Measurements from ENCODE around the gene APOO.
A peak's percentile ranks its signal among the peaks of the same experiment; 100 is the strongest.

The APOO gene

GRCh38 chrX:23907498-23908218 is at the start of gene APOO, which contains the start of gene CXorf58:
APOO (minus strand) TSS chrX:23907938; CDS start chrX:23907702, 236 bp downstream.
CXorf58 (plus strand) TSS chrX:23908006; CDS start chrX:23910303, 2,297 bp downstream.
- H3K36me3 ChIP-seq (ENCODE audit: insufficient read depth, low read length): no peaks in the 10 kb centered on the region
- peaks cover 18% of the 10 kb centered on the region for H3K4me1 ChIP-seq (ENCODE audit: control insufficient read depth, insufficient read depth, low read length, unreplicated experiment)
- H3K27ac ChIP-seq (ENCODE audit: low read depth, low read length): peak within 1 kb of the TSS; percentile 95
- H3K4me3 ChIP-seq (ENCODE audit: low read depth, low read length): peak within 1 kb of the TSS; percentile 97
- H2AFZ ChIP-seq (ENCODE audit: low read length, unreplicated experiment): peak within 1 kb of the TSS; percentile 100
- H3K27me3 ChIP-seq (ENCODE audit: insufficient read depth, low read length): no peaks in the 10 kb centered on the region
- H3K79me2 ChIP-seq (ENCODE audit: control insufficient read depth, insufficient read depth, low read length, unreplicated experiment): peaks cover 16% of the 10 kb centered on the region

- H3K36me3 ChIP-seq (ENCODE audit: insufficient read depth, low read length): no peaks in the 10 kb centered on the region
- no peaks in the 10 kb centered on the region for H3K79me2 ChIP-seq (ENCODE audit: control insufficient read depth, insufficient read depth, low read length, unreplicated experiment)
- H3K27ac ChIP-seq (ENCODE audit: low read depth, low read length): no peak overlapping the region
- H3K27me3 ChIP-seq (ENCODE audit: insufficient read depth, low read length): no peaks in the 10 kb centered on the region
- peaks cover 10% of the 10 kb centered on the region for H3K4me1 ChIP-seq (ENCODE audit: control insufficient read depth, insufficient read depth, low read length, unreplicated experiment)
- no peak overlapping the region for H2AFZ ChIP-seq (ENCODE audit: low read length, unreplicated experiment)
- H3K4me3 ChIP-seq (ENCODE audit: low read depth, low read length): no peak overlapping the region
These were observed 46.7 kb upstream of the APOO start for GRCh38 chrX:23954396-23954795.

GRCh38 chrX:23953908-23954269 is 46.2 kb upstream of the APOO start:
- no peak overlapping the region for H3K27ac ChIP-seq (ENCODE audit: low read depth, low read length)
- H2AFZ ChIP-seq (ENCODE audit: low read length, unreplicated experiment): peak overlapping the region; percentile 99
- H3K4me1 ChIP-seq (ENCODE audit: control insufficient read depth, insufficient read depth, low read length, unreplicated experiment): peaks cover 10% of the 10 kb centered on the region
- H3K4me3 ChIP-seq (ENCODE audit: low read depth, low read length): no peak overlapping the region
- H3K27me3 ChIP-seq (ENCODE audit: insufficient read depth, low read length): no peaks in the 10 kb centered on the region
- no peaks in the 10 kb centered on the region for H3K79me2 ChIP-seq (ENCODE audit: control insufficient read depth, insufficient read depth, low read length, unreplicated experiment)
- H3K36me3 ChIP-seq (ENCODE audit: insufficient read depth, low read length): no peaks in the 10 kb centered on the region

GRCh38 chrX:23952984-23953907 is 45.5 kb upstream of the APOO start:
- no peaks in the 10 kb centered on the region for H3K36me3 ChIP-seq (ENCODE audit: insufficient read depth, low read length)
- no peak overlapping the region for H3K27ac ChIP-seq (ENCODE audit: low read depth, low read length)
- no peaks in the 10 kb centered on the region for H3K79me2 ChIP-seq (ENCODE audit: control insufficient read depth, insufficient read depth, low read length, unreplicated experiment)
- H3K4me3 ChIP-seq (ENCODE audit: low read depth, low read length): peak overlapping the region; percentile 63
- peaks cover 10% of the 10 kb centered on the region for H3K4me1 ChIP-seq (ENCODE audit: control insufficient read depth, insufficient read depth, low read length, unreplicated experiment)
- H2AFZ ChIP-seq (ENCODE audit: low read length, unreplicated experiment): peak overlapping the region; percentile 99
- no peaks in the 10 kb centered on the region for H3K27me3 ChIP-seq (ENCODE audit: insufficient read depth, low read length)

- Histone ChIP-seq H2AFZ (ENCODE audit: low read length, unreplicated experiment) (no peak overlapping the region), H3K79me2 (ENCODE audit: control insufficient read depth, insufficient read depth, low read length, unreplicated experiment) (no peaks in the 10 kb centered on the region), H3K4me3 (ENCODE audit: low read depth, low read length) (no peak overlapping the region), H3K36me3 (ENCODE audit: insufficient read depth, low read length) (no peaks in the 10 kb centered on the region), H3K4me1 (ENCODE audit: control insufficient read depth, insufficient read depth, low read length, unreplicated experiment) (peaks cover 10% of the 10 kb centered on the region), H3K27ac (ENCODE audit: low read depth, low read length) (no peak overlapping the region), H3K27me3 (ENCODE audit: insufficient read depth, low read length) (no peaks in the 10 kb centered on the region)
These were observed 44.7 kb upstream of the APOO start for GRCh38 chrX:23952391-23952790.

- H3K27me3 ChIP-seq (ENCODE audit: insufficient read depth, low read length): no peaks in the 10 kb centered on the region
- H3K4me1 ChIP-seq (ENCODE audit: control insufficient read depth, insufficient read depth, low read length, unreplicated experiment): no peaks in the 10 kb centered on the region
- no peak overlapping the region for H3K27ac ChIP-seq (ENCODE audit: low read depth, low read length)
- no peaks in the 10 kb centered on the region for H3K79me2 ChIP-seq (ENCODE audit: control insufficient read depth, insufficient read depth, low read length, unreplicated experiment)
- no peaks in the 10 kb centered on the region for H3K36me3 ChIP-seq (ENCODE audit: insufficient read depth, low read length)
- H3K4me3 ChIP-seq (ENCODE audit: low read depth, low read length): no peak overlapping the region
- H2AFZ ChIP-seq (ENCODE audit: low read length, unreplicated experiment): no peak overlapping the region
These were observed 37.5 kb upstream of the APOO start for GRCh38 chrX:23945206-23945605.

- Histone ChIP-seq H2AFZ (ENCODE audit: low read length, unreplicated experiment) (no peak overlapping the region), H3K27me3 (ENCODE audit: insufficient read depth, low read length) (no peaks in the 10 kb centered on the region), H3K36me3 (ENCODE audit: insufficient read depth, low read length) (no peaks in the 10 kb centered on the region), H3K4me3 (ENCODE audit: low read depth, low read length) (no peak overlapping the region), H3K4me1 (ENCODE audit: control insufficient read depth, insufficient read depth, low read length, unreplicated experiment) (no peaks in the 10 kb centered on the region), H3K27ac (ENCODE audit: low read depth, low read length) (no peak overlapping the region), H3K79me2 (ENCODE audit: control insufficient read depth, insufficient read depth, low read length, unreplicated experiment) (no peaks in the 10 kb centered on the region)
These were observed 36.5 kb upstream of the APOO start for GRCh38 chrX:23944234-23944633.

- no peaks in the 10 kb centered on the region for H3K27me3 ChIP-seq (ENCODE audit: insufficient read depth, low read length)
- peaks cover 12% of the 10 kb centered on the region for H3K4me1 ChIP-seq (ENCODE audit: control insufficient read depth, insufficient read depth, low read length, unreplicated experiment)
- no peak overlapping the region for H3K4me3 ChIP-seq (ENCODE audit: low read depth, low read length)
- H3K27ac ChIP-seq (ENCODE audit: low read depth, low read length): peak overlapping the region; percentile 65; the same call in 1 of the 2 replicates
- H2AFZ ChIP-seq (ENCODE audit: low read length, unreplicated experiment): peak overlapping the region; percentile 96
- no peaks in the 10 kb centered on the region for H3K36me3 ChIP-seq (ENCODE audit: insufficient read depth, low read length)
- no peaks in the 10 kb centered on the region for H3K79me2 ChIP-seq (ENCODE audit: control insufficient read depth, insufficient read depth, low read length, unreplicated experiment)
These were observed 31.5 kb upstream of the APOO start for GRCh38 chrX:23939203-23939602.

GRCh38 chrX:23938690-23939089 is 31.0 kb upstream of the APOO start:
- Histone ChIP-seq H3K27ac (ENCODE audit: low read depth, low read length) (peak overlapping the region; percentile 65), H3K27me3 (ENCODE audit: insufficient read depth, low read length) (no peaks in the 10 kb centered on the region), H3K4me1 (ENCODE audit: control insufficient read depth, insufficient read depth, low read length, unreplicated experiment) (peaks cover 12% of the 10 kb centered on the region), H2AFZ (ENCODE audit: low read length, unreplicated experiment) (peak overlapping the region; percentile 96), H3K79me2 (ENCODE audit: control insufficient read depth, insufficient read depth, low read length, unreplicated experiment) (no peaks in the 10 kb centered on the region), H3K36me3 (ENCODE audit: insufficient read depth, low read length) (no peaks in the 10 kb centered on the region), H3K4me3 (ENCODE audit: low read depth, low read length) (0 out of 2 replicates have a peak overlapping the region, but pooled peaks have one; percentile 22)

GRCh38 chrX:23937100-23937499 is 29.4 kb upstream of the APOO start:
- no peaks in the 10 kb centered on the region for H3K36me3 ChIP-seq (ENCODE audit: insufficient read depth, low read length)
- no peaks in the 10 kb centered on the region for H3K27me3 ChIP-seq (ENCODE audit: insufficient read depth, low read length)
- no peak overlapping the region for H3K4me3 ChIP-seq (ENCODE audit: low read depth, low read length)
- peaks cover 15% of the 10 kb centered on the region for H3K4me1 ChIP-seq (ENCODE audit: control insufficient read depth, insufficient read depth, low read length, unreplicated experiment)
- peak overlapping the region; percentile 21; the same call in 1 of the 2 replicates for H3K27ac ChIP-seq (ENCODE audit: low read depth, low read length)
- no peaks in the 10 kb centered on the region for H3K79me2 ChIP-seq (ENCODE audit: control insufficient read depth, insufficient read depth, low read length, unreplicated experiment)
- H2AFZ ChIP-seq (ENCODE audit: low read length, unreplicated experiment): no peak overlapping the region

Measured in ACC112 (cell line).